GM13976 (cell line): ENCODE results near the gene CFAP46.
A peak's percentile ranks its signal among the peaks of the same experiment; 100 is the strongest.

ENCODE experiments used
- DNase-seq: peaks from one replicate; pipeline ENCODE4 v3.0.0; 2012; ENCODE audit warnings: low spot score
- CTCF ChIP-seq: IDR thresholded peaks from 2 replicates; pipeline ENCODE4 v1.5.1; 2012; ENCODE audit warnings: borderline replicate concordance, mild to moderate bottlenecking; ENCODE audit not compliant: insufficient read depth; ENCODE audit errors: extremely low read depth, missing control alignments, control extremely low read depth
- in situ Hi-C: fragments of 300-500 bp; cut with MboI; formaldehyde crosslinking; loops from one replicate; pipeline ENCODE4 v1.12.0; 2022; ENCODE audit warnings: low sequenced_read_pairs, mixed read lengths, inconsistent platforms; ENCODE audit not compliant: unreplicated experiment

The CFAP46 gene

DNA sequence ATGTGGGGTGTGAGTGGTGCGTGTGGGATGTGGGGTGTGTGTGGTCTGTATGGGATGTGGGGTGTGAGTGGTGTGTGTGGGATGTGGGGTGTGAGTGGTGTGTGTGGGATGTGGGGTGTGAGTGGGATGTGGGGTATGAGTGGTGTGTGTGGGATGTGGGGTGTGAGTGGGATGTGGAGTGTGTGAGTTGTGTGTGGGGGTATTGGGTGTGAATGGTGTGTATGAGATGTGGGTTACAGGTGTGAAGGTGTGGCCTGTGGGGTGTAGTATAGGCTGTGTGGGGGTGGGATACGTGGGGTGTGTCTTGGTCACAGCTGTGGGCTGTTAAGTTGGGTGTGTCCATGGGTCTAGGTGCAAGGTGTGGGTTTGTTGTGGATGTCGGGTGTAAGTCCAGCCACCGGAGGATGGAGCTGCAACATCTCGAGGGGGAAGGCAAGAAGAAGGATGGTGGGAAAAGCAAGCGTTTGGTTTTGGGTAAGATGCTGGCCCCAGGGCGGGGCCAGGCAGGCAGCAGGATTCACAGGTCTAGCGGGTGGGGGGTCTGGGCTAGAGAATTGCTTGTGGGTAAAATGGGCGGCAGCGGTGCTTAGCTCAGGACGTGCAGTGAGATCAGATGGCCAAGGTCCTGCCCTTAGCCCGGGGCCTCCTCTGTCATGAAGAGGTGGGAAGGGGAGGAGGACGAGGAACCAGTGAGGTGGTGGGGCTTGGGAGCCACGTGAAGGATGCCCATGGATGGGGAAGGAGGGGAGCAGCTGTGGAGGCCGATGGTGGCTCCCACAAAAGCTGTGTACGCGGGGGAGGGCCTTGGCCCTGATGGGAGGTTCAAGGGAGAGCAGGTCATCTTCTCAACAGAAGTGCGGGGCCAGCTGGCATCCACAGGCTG, 60.1 kb downstream of the CFAP46 start:
- in situ Hi-C loops = no loop called here
- no peak for TF ChIP-seq CTCF
- DNase-seq = no peak

GRCh38 chr10:132881186-132881920, 61.0 kb downstream of the CFAP46 start:
- no peak for TF ChIP-seq CTCF
- in situ Hi-C loops = no loop called here

DNA sequence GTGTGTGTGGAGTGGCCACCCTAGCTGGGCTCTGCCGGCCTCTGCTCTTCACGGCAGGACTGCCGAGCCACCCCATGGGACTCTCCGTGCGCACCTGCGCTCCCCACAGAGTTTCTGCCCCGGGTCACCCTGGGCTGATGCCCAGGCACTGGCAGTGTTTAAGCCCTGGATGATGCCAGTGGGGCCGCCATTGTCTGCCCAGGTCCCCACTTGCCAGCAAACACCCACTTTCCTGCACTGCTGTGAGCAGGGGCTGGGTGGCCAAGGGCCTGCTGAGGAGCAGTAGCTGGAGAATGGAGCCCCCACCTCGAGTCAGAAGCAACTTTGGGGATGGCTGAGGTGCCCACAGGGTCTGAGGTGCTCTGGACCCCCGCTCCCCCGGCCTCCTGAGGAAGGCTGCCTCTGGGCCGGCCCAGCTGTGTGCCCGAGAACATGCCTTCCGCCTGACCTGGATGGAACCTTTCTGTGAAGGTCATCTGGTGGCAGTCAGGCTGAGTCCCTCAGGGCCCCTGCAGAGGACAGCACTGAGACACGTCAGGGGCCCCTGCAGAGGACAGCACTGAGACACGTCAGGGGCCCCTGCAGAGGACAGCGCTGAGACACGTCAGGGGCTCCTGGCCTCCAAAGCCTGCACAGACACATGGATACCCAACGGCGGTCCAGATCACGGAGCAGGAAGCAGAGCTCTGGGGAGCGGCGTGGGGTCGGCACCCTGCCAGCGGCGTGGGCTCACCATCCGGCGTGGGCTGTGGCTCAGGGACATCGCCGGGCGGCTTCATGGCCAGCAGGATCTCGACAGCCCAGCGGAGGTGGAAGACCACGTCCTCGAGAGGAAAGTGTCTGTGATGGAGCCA, 62.0 kb downstream of the CFAP46 start:
- DNase-seq = no peak
- in situ Hi-C loops = no loop called here
- TF ChIP-seq CTCF = no peak

More at GRCh38 chr10:132881186-132881920, 61.0 kb downstream of the CFAP46 start:
- DNase-seq = no peak

DNA sequence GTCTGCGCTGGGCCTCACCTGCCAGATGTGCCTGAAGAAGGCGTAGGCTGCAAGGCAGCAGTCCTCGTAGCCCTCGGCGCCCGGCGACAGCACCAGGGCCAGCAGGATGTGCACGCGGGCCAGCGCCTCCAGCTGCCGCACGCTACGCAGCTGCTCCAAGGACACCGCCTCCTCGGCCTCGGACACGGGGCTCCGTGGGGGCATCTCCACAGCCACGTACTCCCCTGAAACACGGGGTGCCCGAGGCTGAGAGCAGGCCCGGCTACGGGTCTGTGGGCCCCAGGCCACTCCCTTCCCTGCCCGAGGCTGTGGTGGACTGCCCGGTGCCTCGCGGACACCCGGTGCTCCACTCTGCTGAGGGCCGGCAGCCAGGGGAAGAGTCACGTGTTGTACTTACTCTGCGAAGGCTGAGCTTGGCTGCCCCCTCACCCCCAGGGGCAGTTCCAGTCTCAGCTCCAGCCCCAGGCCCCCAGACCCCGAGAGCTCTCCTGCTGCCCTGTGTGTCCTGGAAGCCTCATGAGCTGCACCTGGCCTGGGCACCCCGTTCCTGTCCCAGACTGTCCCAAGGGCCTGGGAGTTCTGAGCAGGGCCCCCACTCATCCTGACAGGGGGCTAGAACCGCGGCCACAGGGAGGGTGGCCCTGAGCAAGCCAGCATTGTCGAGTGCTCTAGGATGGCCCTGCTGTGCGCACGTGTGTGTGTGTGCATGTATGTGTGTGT, 62.8 kb downstream of the CFAP46 start:
- in situ Hi-C loops = no loop called here
- TF ChIP-seq CTCF = no peak
- no peak for DNase-seq

GRCh38 chr10:132878730-132879407, 63.5 kb downstream of the CFAP46 start:
- TF ChIP-seq CTCF = no peak
- DNase-seq = peak; percentile 25
- in situ Hi-C loops = no loop called here
